Hepatocyte (in vitro differentiated cells): Measurements from ENCODE around the gene MICU1.

ENCODE experiments used
- CTCF ChIP-seq: fragments of 200-600 bp; sonication (generic); IDR thresholded peaks from 2 replicates; pipeline ENCODE4 v1.5.1; 2016; ENCODE audit warnings: antibody characterized with exemption, mild to moderate bottlenecking; ENCODE audit not compliant: poor library complexity
- EZH2 ChIP-seq: fragments of 200-600 bp; sonication (generic); IDR thresholded peaks from 2 replicates; pipeline ENCODE4 v1.6.1; 2016; ENCODE audit warnings: antibody characterized with exemption, mild to moderate bottlenecking, borderline replicate concordance

DNA sequence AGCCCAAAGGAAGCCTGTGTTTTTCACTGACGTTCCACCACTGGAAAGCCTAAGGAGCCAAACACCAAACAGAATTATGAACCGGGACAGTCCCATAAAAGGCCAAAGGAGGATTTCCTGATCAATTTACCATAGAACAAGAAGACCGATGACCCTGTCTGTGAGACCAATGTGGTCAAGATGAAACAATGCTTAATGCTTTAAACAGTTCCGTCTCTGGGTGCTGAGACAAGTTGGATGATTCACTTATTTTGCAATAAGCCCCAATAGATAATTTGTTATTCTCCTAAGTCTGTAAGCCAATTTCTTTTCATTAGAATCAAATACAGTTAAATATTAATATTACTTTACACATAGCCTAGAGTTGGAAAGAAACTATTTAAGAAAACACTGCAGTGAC, 134.9 kb downstream of the MICU1 start:
- TF ChIP-seq CTCF, result no peak
- TF ChIP-seq EZH2, result no peak
